OCI-LY1 (cell line): ENCODE data around the gene FBXO15.

Source experiments
- H2AFZ ChIP-seq: fragments of 200-600 bp; sonication (generic), shearing (Covaris generic); 2 replicates; pipeline ENCODE4 v1.6.0; 2014; ENCODE audit warnings: antibody characterized with exemption, mild to moderate bottlenecking, low read length
- H3F3A ChIP-seq: fragments of 200-600 bp; sonication (generic), shearing (Covaris generic); 2 replicates; pipeline ENCODE4 v1.6.0; 2014; ENCODE audit warnings: mild to moderate bottlenecking, antibody characterized with exemption, low read length, moderate library complexity; ENCODE audit not compliant: insufficient read depth
- H3K27ac ChIP-seq: fragments of 200-600 bp; sonication (generic); 2 replicates; pipeline ENCODE4 v1.5.1; 2014; ENCODE audit warnings: low read length, mixed run types, mild to moderate bottlenecking, low read depth; ENCODE audit not compliant: poor library complexity, severe bottlenecking
- H3K27me3 ChIP-seq: fragments of 200-600 bp; sonication (generic); 2 replicates; pipeline ENCODE4 v1.6.0; 2014; ENCODE audit warnings: antibody characterized with exemption, mild to moderate bottlenecking, low read length, moderate library complexity; ENCODE audit not compliant: insufficient read depth
- H3K36me3 ChIP-seq: fragments of 200-600 bp; sonication (generic); 2 replicates; pipeline ENCODE4 v1.6.1; 2014; ENCODE audit warnings: mild to moderate bottlenecking, antibody characterized with exemption, low read length, moderate library complexity, mixed read lengths; ENCODE audit not compliant: insufficient read depth
- H3K4me1 ChIP-seq: fragments of 200-600 bp; sonication (generic); 2 replicates; pipeline ENCODE4 v1.5.1; 2014; ENCODE audit warnings: mild to moderate bottlenecking, low read length, moderate library complexity; ENCODE audit not compliant: insufficient read depth, severe bottlenecking
- H3K4me2 ChIP-seq: fragments of 200-600 bp; sonication (generic), shearing (Covaris generic); 2 replicates; pipeline ENCODE4 v1.6.1; 2014; ENCODE audit warnings: low read length
- H3K4me3 ChIP-seq: fragments of 200-600 bp; sonication (generic); 2 replicates; pipeline ENCODE4 v1.5.1; 2014; ENCODE audit warnings: low read length, low read depth, mild to moderate bottlenecking, mixed read lengths; ENCODE audit not compliant: poor library complexity, severe bottlenecking
- H3K79me2 ChIP-seq: fragments of 200-600 bp; shearing (Covaris generic); 2 replicates; pipeline ENCODE4 v1.6.1; 2016; ENCODE audit warnings: mixed run types, low read length, mixed read lengths; ENCODE audit not compliant: insufficient read depth
- H3K9ac ChIP-seq: fragments of 200-600 bp; sonication (generic), shearing (Covaris generic); 2 replicates; pipeline ENCODE4 v1.6.1; 2014; ENCODE audit warnings: mild to moderate bottlenecking, low read length, mixed read lengths
- H3K9me2 ChIP-seq: fragments of 200-600 bp; sonication (generic), shearing (Covaris generic); 2 replicates; pipeline ENCODE4 v1.6.1; 2014; ENCODE audit warnings: low read depth, mild to moderate bottlenecking, low read length, mixed read lengths
- H3K9me3 ChIP-seq: fragments of 200-600 bp; shearing (Covaris generic); 2 replicates; pipeline ENCODE4 v1.6.1; 2014; ENCODE audit warnings: low read length, mixed read lengths
- H4K20me1 ChIP-seq: fragments of 200-600 bp; sonication (generic), shearing (Covaris generic); 2 replicates; pipeline ENCODE4 v1.6.0; 2016; ENCODE audit warnings: mild to moderate bottlenecking, low read length; ENCODE audit not compliant: insufficient read depth
- CTCF ChIP-seq: fragments of 200-600 bp; sonication (generic), shearing (Covaris generic); IDR thresholded peaks from 2 replicates; pipeline ENCODE4 v1.5.1; 2017; ENCODE audit warnings: mild to moderate bottlenecking, antibody characterized with exemption, low read length, moderate library complexity, mixed read lengths
- EZH2 ChIP-seq: fragments of 200-600 bp; sonication (generic), shearing (Covaris generic); IDR thresholded peaks from 2 replicates; pipeline ENCODE4 v1.8.0; 2017; ENCODE audit warnings: borderline replicate concordance, mixed run types, mild to moderate bottlenecking, antibody characterized with exemption, low read length, moderate library complexity, mixed read lengths

The FBXO15 gene

GRCh38 chr18:74155276-74155675, 7.6 kb upstream of the FBXO15 start:
- TF ChIP-seq CTCF, result no peak
- TF ChIP-seq EZH2, result no peak
- H3K27me3 ChIP-seq, result no peaks in the 10 kb centered on the region
- no peak overlapping the region for H3K4me3 ChIP-seq
- H3K9ac ChIP-seq, result no peak overlapping the region
- no peaks in the 10 kb centered on the region for H4K20me1 ChIP-seq
- no peaks in the 10 kb centered on the region for H3K9me2 ChIP-seq
- H3K9me3 ChIP-seq, result no peaks in the 10 kb centered on the region
- H3K4me2 ChIP-seq, result no peak overlapping the region
- H3K4me1 ChIP-seq, result peaks cover 16% of the 10 kb centered on the region
- H3K36me3 ChIP-seq, result peaks cover 89% of the 10 kb centered on the region
- no peaks in the 10 kb centered on the region for H3F3A ChIP-seq
- no peak overlapping the region for H3K27ac ChIP-seq
- H2AFZ ChIP-seq, result no peak overlapping the region
- peaks cover 37% of the 10 kb centered on the region for H3K79me2 ChIP-seq

GRCh38 chr18:74154716-74155115, 7.1 kb upstream of the FBXO15 start:
- H3K9ac ChIP-seq, result no peak overlapping the region
- peaks cover 43% of the 10 kb centered on the region for H3K79me2 ChIP-seq
- H3K4me3 ChIP-seq, result no peak overlapping the region
- no peak overlapping the region for H3K27ac ChIP-seq
- H3K36me3 ChIP-seq, result peaks cover 90% of the 10 kb centered on the region
- no peaks in the 10 kb centered on the region for H3K27me3 ChIP-seq
- no peaks in the 10 kb centered on the region for H3K9me2 ChIP-seq
- no peak overlapping the region for H2AFZ ChIP-seq
- H3K4me1 ChIP-seq, result peaks cover 22% of the 10 kb centered on the region
- no peak overlapping the region for H3K4me2 ChIP-seq
- H3K9me3 ChIP-seq, result no peaks in the 10 kb centered on the region
- H3F3A ChIP-seq, result no peaks in the 10 kb centered on the region
- no peak for TF ChIP-seq CTCF
- no peak for TF ChIP-seq EZH2
- H4K20me1 ChIP-seq, result no peaks in the 10 kb centered on the region

GRCh38 chr18:74153793-74154192, 6.2 kb upstream of the FBXO15 start:
- no peaks in the 10 kb centered on the region for H3K9me3 ChIP-seq
- TF ChIP-seq CTCF (no peak), EZH2 (no peak)
- no peaks in the 10 kb centered on the region for H3K27me3 ChIP-seq
- no peak overlapping the region for H3K4me3 ChIP-seq
- H3K4me2 ChIP-seq, result no peak overlapping the region
- peaks cover 30% of the 10 kb centered on the region for H3K4me1 ChIP-seq
- no peak overlapping the region for H3K27ac ChIP-seq
- no peaks in the 10 kb centered on the region for H4K20me1 ChIP-seq
- H3K79me2 ChIP-seq, result peaks cover 52% of the 10 kb centered on the region
- no peaks in the 10 kb centered on the region for H3K9me2 ChIP-seq
- H3K36me3 ChIP-seq, result peaks cover 83% of the 10 kb centered on the region
- H3K9ac ChIP-seq, result no peak overlapping the region
- H3F3A ChIP-seq, result no peaks in the 10 kb centered on the region
- no peak overlapping the region for H2AFZ ChIP-seq
